Activated CD4-positive, alpha-beta T cell treated with anti-CD3 and anti-CD28 coated beads, Interleukin-2, Interleukin-4, amounts not matched to agents 100 ng/mL and 50 ng/mL, durations not matched to agents 16 hours and 8 hours (primary cell): ENCODE measurements around the gene SDHB.
"Not testable (repeated sequence)": the region's sequence is repeated elsewhere in the genome, so short reads cannot be mapped to it uniquely, and the experiment has no call there.

Experiments
- DNase-seq: peaks from one replicate; pipeline ENCODE4 v3.0.0-alpha.2; 2020; ENCODE audit warnings: low spot score

The SDHB gene

GRCh38 chr1:17075470-17076255 is 21.8 kb upstream of the SDHB start:
- DNase-seq, result peak; percentile 44

GRCh38 chr1:17071794-17072193 is 18.0 kb upstream of the SDHB start:
- DNase-seq, result no peak

GRCh38 chr1:17070163-17070525 is 16.3 kb upstream of the SDHB start:
- DNase-seq, result no peak

DNA sequence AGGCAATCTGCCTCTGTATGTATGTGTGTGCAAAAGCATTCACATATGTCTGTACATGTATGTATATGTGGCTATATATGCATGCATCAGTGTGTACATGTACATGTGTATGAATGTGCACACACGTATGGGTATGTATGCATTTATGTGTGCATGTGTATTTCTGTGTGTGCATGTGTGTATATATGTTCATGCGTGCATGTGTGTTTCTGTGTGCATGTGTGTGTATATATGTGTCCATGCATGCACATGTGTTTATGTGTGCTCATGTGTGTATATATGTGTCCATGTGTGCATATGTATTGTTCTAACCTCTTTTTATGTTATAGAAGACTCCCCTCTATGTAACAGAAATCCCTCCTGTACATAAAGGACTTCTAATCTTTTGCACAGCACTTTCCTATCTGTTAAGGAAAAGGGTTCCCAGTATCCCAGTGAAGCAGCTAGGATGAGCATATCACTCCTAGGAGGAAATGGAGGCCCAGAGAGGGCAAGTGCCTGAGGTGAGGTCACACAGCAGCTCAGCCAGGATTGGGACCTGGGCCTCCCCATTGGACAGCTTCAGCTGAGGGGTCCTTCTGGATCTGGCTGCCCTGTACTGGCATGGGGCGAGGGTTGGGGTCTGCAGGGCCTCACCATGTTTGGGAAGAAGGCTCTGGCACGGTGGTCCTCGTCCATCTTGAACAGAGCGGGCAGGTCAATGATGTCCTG is 15.8 kb upstream of the SDHB start:
- DNase-seq, result no peak

- no peak for DNase-seq
Observed at GRCh38 chr1:17068789-17069188, 15.0 kb upstream of the SDHB start.

DNA sequence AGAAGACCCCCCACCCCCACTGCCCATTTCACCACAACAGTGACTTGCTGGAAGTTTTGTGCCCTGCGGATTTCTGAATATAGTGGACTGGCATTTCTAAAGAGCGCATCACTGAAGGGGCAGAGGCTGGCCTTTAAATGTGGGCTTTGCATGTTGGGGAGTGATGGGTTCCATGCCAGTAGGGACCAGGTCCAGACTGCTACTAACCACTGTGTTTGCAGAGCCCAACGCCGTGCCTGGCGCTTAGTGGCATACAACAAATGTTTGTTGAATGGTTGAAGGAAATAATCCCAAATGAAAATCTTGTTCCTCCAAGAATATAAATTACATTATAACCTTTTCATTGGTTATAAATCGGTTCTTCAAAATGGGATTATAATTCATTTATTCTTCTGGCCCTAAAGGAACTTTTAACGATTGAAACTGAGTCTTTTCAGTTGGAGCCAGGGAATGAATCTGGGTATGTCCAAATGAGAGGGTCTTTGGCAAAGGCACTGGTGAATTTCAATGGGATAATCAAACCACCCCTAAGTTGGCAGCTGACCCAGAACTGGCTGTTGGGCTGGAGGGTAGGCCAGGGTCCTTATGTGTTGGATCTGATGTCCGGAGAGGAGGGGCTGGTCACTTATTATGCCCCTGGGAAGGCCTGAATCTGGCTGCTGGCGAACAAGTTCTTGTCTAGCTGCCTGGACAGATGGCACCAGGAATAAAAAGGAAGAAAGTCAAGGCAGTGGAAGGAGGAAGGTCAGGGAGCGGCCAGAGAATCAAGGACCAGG is 13.8 kb upstream of the SDHB start:
- DNase-seq, result no peak

- DNase-seq, result no peak
Observed at GRCh38 chr1:17067069-17067426, 13.2 kb upstream of the SDHB start.

DNA sequence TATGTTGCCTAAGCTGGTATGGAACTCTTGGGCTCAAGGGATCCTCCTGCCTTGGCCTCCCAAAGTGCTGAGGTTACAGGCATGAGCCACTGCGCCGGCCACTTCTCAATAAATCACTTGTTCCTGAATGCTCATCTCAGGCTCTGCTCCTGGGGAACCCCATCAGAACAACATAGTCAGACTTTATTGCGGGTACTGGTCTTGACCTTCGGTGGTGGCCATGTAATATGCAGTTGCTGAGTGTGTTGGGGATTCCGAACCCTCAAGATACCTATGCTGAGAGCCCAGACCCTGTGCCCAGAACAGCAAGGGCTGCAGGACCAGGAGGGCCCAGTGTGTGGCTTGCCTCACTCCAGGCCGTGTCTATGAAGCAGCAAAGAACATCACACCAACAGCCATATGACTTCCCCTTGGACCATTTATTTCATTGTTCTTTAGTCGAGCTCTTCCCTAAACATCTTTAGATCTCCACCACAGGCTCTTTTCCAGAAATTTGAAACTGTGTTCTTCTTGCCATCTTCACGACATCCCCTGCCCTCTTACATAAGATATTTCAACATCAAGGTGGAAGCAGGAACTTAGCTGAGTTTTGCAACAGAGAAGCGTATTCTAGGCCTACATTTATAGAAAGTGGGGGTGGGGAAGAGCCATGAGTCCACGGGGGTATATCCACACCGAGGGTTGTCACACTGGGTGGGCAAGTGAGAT is 12.7 kb upstream of the SDHB start:
- DNase-seq, result no peak

DNA sequence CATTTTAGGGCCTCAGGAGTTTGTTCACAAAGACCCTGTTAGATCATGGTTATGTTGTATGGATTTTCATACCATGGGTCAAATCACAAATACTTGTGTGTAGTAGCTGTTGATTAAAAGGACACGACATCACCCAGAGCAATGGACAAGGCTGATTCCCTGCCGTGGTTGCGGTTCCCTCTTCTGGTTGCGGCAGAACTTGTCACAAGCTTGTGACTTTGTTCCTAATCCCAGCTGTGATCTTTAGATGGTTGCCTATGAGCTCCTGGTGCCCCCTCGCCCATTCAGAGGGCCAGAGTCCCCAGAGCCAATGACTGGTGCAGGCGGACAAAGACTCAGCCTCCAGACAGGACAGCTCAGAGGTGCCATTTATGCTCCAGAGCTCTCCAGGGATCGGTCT is 11.8 kb upstream of the SDHB start:
- DNase-seq, result no peak

DNA sequence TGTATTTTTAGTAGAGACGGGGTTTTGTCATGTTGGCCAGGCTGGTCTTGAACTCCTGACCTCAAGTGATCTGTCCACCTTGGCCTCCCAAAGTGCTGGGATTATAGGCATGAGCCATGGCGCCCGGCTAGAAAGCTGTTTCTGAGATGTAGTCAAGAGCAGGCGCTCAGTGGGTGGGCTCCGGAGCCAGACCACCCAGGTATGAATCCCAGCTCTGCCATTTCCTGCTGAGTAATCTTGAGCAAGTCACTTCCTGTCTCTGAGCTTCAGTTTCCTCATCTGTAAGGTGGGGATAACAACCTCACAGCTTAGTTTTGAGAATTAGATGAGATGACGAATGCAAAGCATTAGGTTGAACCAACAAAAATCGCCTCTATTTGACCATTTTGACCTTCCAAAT is 8.9 kb upstream of the SDHB start:
- DNase-seq, result not testable (repeated sequence)

DNA sequence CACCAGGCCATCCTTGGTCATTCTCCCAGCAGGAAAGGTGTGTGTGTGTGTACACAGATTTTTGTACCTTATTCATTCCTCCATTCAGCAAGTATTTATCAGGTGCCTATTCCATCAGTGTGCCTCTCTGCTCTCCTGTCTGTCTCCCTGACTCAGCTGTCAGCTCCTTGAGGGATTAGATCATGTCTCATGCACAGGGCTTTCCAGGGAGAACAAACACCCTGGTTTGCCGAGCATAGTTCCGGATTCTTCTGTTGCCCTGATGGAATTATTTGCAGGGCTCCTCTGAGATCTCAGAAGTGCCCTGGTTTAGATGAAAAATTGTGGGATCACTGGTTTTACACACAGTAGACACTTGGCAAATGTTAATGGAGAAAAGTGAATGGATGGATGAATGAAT is 8.1 kb upstream of the SDHB start:
- no peak for DNase-seq

- no peak for DNase-seq
Observed at GRCh38 chr1:17061486-17061885, 7.7 kb upstream of the SDHB start.

GRCh38 chr1:17060306-17060749 is 6.5 kb upstream of the SDHB start:
- no peak for DNase-seq

GRCh38 chr1:17059391-17060305 is 5.8 kb upstream of the SDHB start:
- DNase-seq, result peak; percentile 37

DNA sequence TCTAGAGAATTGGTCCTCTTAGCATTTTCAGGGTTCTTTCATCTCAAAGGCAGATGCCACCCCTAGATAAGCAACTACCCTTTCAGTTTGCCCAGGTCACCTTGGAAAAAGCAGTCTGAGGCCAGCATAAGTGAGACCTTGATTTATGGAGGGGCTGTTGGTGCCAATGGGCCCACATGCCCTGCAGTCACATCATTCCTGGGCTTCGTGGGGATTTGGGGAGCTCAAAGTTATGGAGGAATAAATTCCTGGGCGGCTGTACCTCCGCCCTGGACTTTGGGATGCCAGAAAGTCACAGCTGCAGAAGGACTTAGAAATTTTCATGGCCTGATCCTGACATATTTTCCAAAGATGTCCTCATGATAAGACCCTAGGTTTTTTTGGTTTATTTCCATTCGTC is 2.7 kb upstream of the SDHB start:
- no peak for DNase-seq

- no peak for DNase-seq
Observed at GRCh38 chr1:17055801-17056200, 2.0 kb upstream of the SDHB start.

- DNase-seq, result no peak
Observed at GRCh38 chr1:17053086-17053684, 647 bp downstream of the SDHB start.

- DNase-seq, result no peak
Observed at GRCh38 chr1:17052641-17053040, 1.2 kb downstream of the SDHB start.

GRCh38 chr1:17052038-17052437 is 1.8 kb downstream of the SDHB start:
- no peak for DNase-seq

DNA sequence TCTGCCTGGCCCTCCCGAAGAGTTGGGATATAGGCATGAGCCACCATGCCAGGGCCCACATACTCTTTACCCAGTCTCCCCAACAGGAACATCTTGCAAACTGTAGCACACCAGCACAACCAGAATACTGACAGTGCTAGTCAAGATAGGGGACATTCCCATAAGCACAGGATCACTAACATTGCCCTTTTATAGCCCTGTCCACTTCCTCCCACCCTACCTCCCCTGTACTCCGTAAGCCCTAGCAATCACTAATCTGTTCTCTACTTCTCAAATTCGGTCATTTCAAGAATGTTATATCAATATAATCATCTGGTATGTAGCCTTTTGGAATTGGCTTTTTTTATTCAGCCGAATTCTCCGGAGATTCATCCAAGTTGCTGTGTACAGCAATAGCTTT is 5.9 kb downstream of the SDHB start:
- no peak for DNase-seq

DNA sequence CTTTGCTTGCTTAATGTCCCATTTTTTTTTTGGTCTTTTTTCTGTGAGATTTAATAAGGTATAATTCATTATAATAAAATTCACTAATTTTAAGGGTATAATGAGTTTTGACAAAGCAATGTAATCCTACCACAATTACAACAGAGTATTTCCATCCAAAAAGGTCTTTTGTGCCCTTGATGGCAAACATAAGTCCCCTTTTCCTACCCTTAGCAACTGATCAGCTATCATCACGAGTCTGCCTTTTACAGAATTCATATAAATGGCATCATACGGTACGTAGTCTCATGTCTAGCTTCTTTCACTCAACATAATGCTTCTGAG is 7.5 kb downstream of the SDHB start:
- DNase-seq, result no peak
